Activated CD8-positive, alpha-beta T cell treated with anti-CD3 and anti-CD28 coated beads for 36 hours (primary cell): ENCODE data around the gene FAM13A. TPM values are rescaled to one million over a fixed set of nuclear protein-coding genes. Genes with fewer than 3 reads are reported as not detected.
A peak's percentile ranks its signal among the peaks of the same experiment; 100 is the strongest.

ENCODE experiments used
- ATAC-seq: fragments of 200-7000 bp; cut with Tn5 transposase; one replicate; pipeline ENCODE4 v1.10.0; 2021; ENCODE audit warnings: mild to moderate bottlenecking, moderate library complexity
- CTCF ChIA-PET: fragments of 350-600 bp; sonication (Branson Sonifier 250); formaldehyde crosslinking; loops from one replicate; lab custom pipeline; 2021; ENCODE audit warnings: antibody characterized with exemption; lab: Charles Lee
- POLR2A ChIA-PET: fragments of 350-600 bp; sonication (Branson Sonifier 250); formaldehyde crosslinking; loops from one replicate; lab custom pipeline; 2021; ENCODE audit warnings: antibody characterized with exemption; lab: Charles Lee
- DNase-seq: peaks from one replicate; pipeline ENCODE4 v3.0.0-alpha.2; 2020
- H3K27ac Mint-ChIP-seq: one replicate; pipeline ENCODE4 v1.8.0; 2021; ENCODE audit warnings: mild to moderate bottlenecking, mixed read lengths
- H3K27me3 Mint-ChIP-seq: one replicate; pipeline ENCODE4 v1.8.0; 2021; ENCODE audit warnings: mixed read lengths
- H3K36me3 Mint-ChIP-seq: one replicate; pipeline ENCODE4 v1.8.0; 2021; ENCODE audit warnings: low read depth, mixed read lengths
- H3K4me1 Mint-ChIP-seq: one replicate; pipeline ENCODE4 v1.8.0; 2021; ENCODE audit warnings: low read depth, mixed read lengths
- H3K4me3 Mint-ChIP-seq: one replicate; pipeline ENCODE4 v1.8.0; 2021; ENCODE audit warnings: mild to moderate bottlenecking, moderate library complexity, mixed read lengths
- H3K9me3 Mint-ChIP-seq: one replicate; pipeline ENCODE4 v1.8.0; 2021; ENCODE audit warnings: mixed read lengths
- CTCF ChIP-seq: fragments of 200-600 bp; IDR thresholded peaks from one replicate; pipeline ENCODE4 v1.8.0; 2022; ENCODE audit warnings: antibody characterized with exemption, mild to moderate bottlenecking
- intact Hi-C: fragments of 100-400 bp; cut with micrococcal nuclease; formaldehyde crosslinking; loops from one replicate; pipeline ENCODE4 v1.10.0; 2022
- total RNA-seq, 2 experiments: library from RNA; stranded (reverse); gene quantifications; one replicate each; pipeline ENCODE4 v1.2.3, GENCODE V29; 2021

Gene FAM13A
- total RNA-seq, 2 experiments from 2014 or later, result 4.5 to 6.0 TPM

- ATAC-seq, result no peak
- H3K27me3 Mint-ChIP-seq, result peaks cover 1% of the 10 kb centered on the region
- H3K9me3 Mint-ChIP-seq, result no peaks in the 10 kb centered on the region
- no peak overlapping the region for H3K4me3 Mint-ChIP-seq
- ChIA-PET POLR2A (no interaction called here), CTCF (interaction anchor here (1.0 kb wide), 1 partner anchor 11 kb away, joined by 3 read pairs; no protein-coding TSS in a partner anchor)
- no peak for TF ChIP-seq CTCF
- intact Hi-C loops, result no loop called here
- H3K36me3 Mint-ChIP-seq, result no peaks in the 10 kb centered on the region
- H3K27ac Mint-ChIP-seq, result no peak overlapping the region
- peaks cover 12% of the 10 kb centered on the region for H3K4me1 Mint-ChIP-seq
- no peak for DNase-seq
These were observed 230.2 kb downstream of the FAM13A start for GRCh38 chr4:88826771-88827170.

DNA sequence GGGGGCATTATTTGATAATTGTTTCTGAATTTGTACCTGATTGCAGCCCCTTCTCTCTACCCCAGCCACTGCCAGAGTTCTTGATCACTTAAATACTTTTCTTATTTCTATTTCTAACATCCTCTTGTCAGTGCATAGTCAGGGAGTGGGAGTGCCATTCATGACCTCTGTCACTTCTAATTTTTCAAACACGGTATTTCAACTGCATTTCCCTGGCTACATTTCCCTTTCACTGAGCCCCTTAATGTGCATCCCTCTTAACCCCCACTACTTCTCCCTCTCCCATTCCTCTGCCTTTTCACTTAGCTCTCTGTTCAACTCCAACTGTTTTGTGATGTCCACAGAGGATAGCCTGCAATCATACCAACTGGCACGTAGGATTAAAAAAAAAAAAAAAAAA is 231.1 kb downstream of the FAM13A start:
- H3K27me3 Mint-ChIP-seq, result peaks cover 1% of the 10 kb centered on the region
- no peak for TF ChIP-seq CTCF
- intact Hi-C loops, result no loop called here
- H3K9me3 Mint-ChIP-seq, result no peaks in the 10 kb centered on the region
- H3K36me3 Mint-ChIP-seq, result no peaks in the 10 kb centered on the region
- DNase-seq (no peak), ATAC-seq (no peak)
- no peak overlapping the region for H3K4me3 Mint-ChIP-seq
- ChIA-PET CTCF (no interaction called here), POLR2A (no interaction called here)
- no peak overlapping the region for H3K27ac Mint-ChIP-seq
- peaks cover 13% of the 10 kb centered on the region for H3K4me1 Mint-ChIP-seq

DNA sequence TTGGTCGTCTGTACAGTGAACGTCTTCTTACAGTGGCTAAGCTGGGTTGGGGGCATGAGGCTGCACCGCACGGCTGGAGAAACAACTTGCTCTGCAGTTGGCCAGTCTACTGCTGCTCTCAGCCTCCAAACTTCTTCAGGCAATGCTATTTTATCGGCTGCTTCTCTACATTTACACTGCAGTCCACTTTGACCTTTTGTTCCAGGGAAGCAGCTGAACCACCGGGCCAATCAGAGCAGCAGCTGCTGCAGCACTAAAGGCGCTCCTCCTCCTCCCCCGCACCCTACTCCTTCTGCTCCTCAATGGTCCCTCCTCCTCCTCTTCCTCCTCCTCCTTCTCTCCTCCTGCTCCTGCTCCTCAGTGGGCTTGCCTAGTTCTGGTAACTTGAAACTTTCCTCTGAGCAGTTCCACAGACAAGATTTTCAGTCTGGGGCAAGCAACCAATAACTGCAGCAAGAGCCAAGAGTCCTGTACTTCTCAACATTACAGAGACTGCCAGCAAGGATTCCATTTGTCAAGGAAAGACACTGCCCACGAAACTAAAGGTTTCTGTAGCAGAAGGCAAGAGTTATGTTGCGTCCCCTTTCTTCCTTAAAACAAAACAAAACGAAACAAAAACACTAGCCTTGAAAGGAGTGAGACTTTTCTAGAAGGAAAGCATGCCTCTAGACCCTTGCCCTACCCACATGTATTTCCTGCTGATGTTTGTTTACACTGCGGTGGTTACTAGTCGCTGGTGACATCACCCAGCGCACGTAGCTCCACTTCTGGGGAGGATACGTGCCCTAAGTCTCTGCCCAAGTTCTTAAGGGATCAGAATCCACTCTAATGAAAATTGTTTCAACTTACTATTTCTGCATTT is 233.7 kb downstream of the FAM13A start:
- no peak for TF ChIP-seq CTCF
- ATAC-seq (peak; percentile 95), DNase-seq (peak; percentile 82)
- Mint-ChIP-seq H3K36me3 (no peaks in the 10 kb centered on the region), H3K9me3 (no peaks in the 10 kb centered on the region), H3K27me3 (no peaks in the 10 kb centered on the region), H3K4me3 (peak overlapping the region; percentile 84), H3K4me1 (peaks cover 27% of the 10 kb centered on the region), H3K27ac (peak overlapping the region; percentile 96)
- POLR2A ChIA-PET, result no interaction called here
- intact Hi-C loops, result no loop called here
- CTCF ChIA-PET, result interaction anchor here (1.5 kb wide), 1 partner anchor 200 kb away, joined by 5 read pairs; no protein-coding TSS in a partner anchor

GRCh38 chr4:88822034-88822789 is 234.8 kb downstream of the FAM13A start:
- Mint-ChIP-seq H3K27ac (no peak overlapping the region), H3K4me1 (peaks cover 27% of the 10 kb centered on the region), H3K27me3 (no peaks in the 10 kb centered on the region), H3K36me3 (no peaks in the 10 kb centered on the region), H3K4me3 (peak overlapping the region; percentile 84), H3K9me3 (no peaks in the 10 kb centered on the region)
- no peak for ATAC-seq
- no peak for DNase-seq
- CTCF ChIA-PET, result interaction anchor here (0.9 to 9.8 kb wide), 3 partner anchors 8 to 200 kb away, joined by 3 to 149 read pairs (median 3); no protein-coding TSS in a partner anchor
- TF ChIP-seq CTCF, result no peak
- POLR2A ChIA-PET, result no interaction called here
- intact Hi-C loops, result no loop called here
